MCF 10A (cell line): ENCODE data around the gene ODC1. TPM values are rescaled to one million over a fixed set of nuclear protein-coding genes. Genes with fewer than 3 reads are reported as not detected.

ENCODE experiments used
- BruUV-seq: library from RNA; stranded (reverse); fragments of 400-500 nt; replicated peaks from 2 replicates; lab custom pipeline; 2021; lab: Mats Ljungman, UMichigan
- CTCF ChIA-PET: fragments of 300-600 bp; sonication (Branson Sonifier 250); formaldehyde crosslinking; extraction: SDS; loops from one replicate; lab custom pipeline; 2021; ENCODE audit warnings: antibody characterized with exemption, inconsistent platforms; lab: Yijun Ruan, JAX
- POLR2A ChIA-PET: fragments of 300-600, 350-650 bp; sonication (Branson Sonifier 250); formaldehyde crosslinking; extraction: SDS; loops from one replicate; lab custom pipeline; 2020; ENCODE audit warnings: antibody characterized with exemption, inconsistent platforms; lab: Yijun Ruan, JAX
- DNase-seq: peaks from one replicate; pipeline ENCODE4 v3.0.0-alpha.2; 2018; ENCODE audit not compliant: unreplicated experiment
- H3K27ac Mint-ChIP-seq: one replicate; pipeline ENCODE4 v1.8.0; 2022; ENCODE audit warnings: mild to moderate bottlenecking, low read depth, mixed read lengths; ENCODE audit not compliant: unreplicated experiment
- H3K27me3 Mint-ChIP-seq: one replicate; pipeline ENCODE4 v1.8.0; 2022; ENCODE audit warnings: mixed read lengths; ENCODE audit not compliant: insufficient read depth, unreplicated experiment
- H3K36me3 Mint-ChIP-seq: one replicate; pipeline ENCODE4 v1.8.0; 2022; ENCODE audit warnings: mild to moderate bottlenecking, moderate library complexity, mixed read lengths; ENCODE audit not compliant: insufficient read depth, unreplicated experiment
- H3K4me1 Mint-ChIP-seq: one replicate; pipeline ENCODE4 v1.8.0; 2022; ENCODE audit warnings: mixed read lengths; ENCODE audit not compliant: insufficient read depth, unreplicated experiment
- H3K4me3 Mint-ChIP-seq: one replicate; pipeline ENCODE4 v1.8.0; 2022; ENCODE audit warnings: mild to moderate bottlenecking, moderate library complexity, mixed read lengths; ENCODE audit not compliant: unreplicated experiment
- H3K9me3 Mint-ChIP-seq: one replicate; pipeline ENCODE4 v1.8.0; 2022; ENCODE audit warnings: mixed read lengths; ENCODE audit not compliant: unreplicated experiment
- CTCF ChIP-seq: fragments of 200-600 bp; IDR thresholded peaks from one replicate; pipeline ENCODE4 v1.8.0; 2022; ENCODE audit warnings: antibody characterized with exemption, mild to moderate bottlenecking; ENCODE audit not compliant: unreplicated experiment
- intact Hi-C: fragments of 100-400 bp; cut with micrococcal nuclease; formaldehyde crosslinking; loops from 2 replicates; pipeline ENCODE4 v1.14.1; 2022
- total RNA-seq: library from RNA; stranded (reverse); gene quantifications from 2 replicates; pipeline ENCODE4 v1.2.3, GENCODE V29; 2022

The ODC1 gene
- total RNA-seq, 1 experiment from 2014 or later, result 341 TPM

GRCh38 chr2:10404324-10405143 is 43.6 kb downstream of the ODC1 start:
- DNase-seq, result peak; percentile 74
- no TSS peak for BruUV-seq
- H3K4me1 Mint-ChIP-seq, result peaks cover 53% of the 10 kb centered on the region
- H3K27me3 Mint-ChIP-seq, result no peaks in the 10 kb centered on the region
- POLR2A ChIA-PET, result interaction anchor here (0.6 to 5.8 kb wide), 12 partner anchors 13 to 353 kb away, joined by 3 to 80 read pairs (median 5); partner anchors contain the start of genes HPCAL1 and RRM2
- TF ChIP-seq CTCF, result no peak
- H3K4me3 Mint-ChIP-seq, result peak overlapping the region; percentile 47
- intact Hi-C loops, result loop anchor here (1.0 to 5.0 kb wide), 2 partner anchors 100 to 262 kb away; no protein-coding TSS in a partner anchor
- CTCF ChIA-PET, result interaction anchor here (0.5 to 6.7 kb wide), 7 partner anchors 14 to 450 kb away, joined by 3 to 126 read pairs (median 10); partner anchors contain the start of gene RRM2
- peaks cover 78% of the 10 kb centered on the region for H3K36me3 Mint-ChIP-seq
- no peaks in the 10 kb centered on the region for H3K9me3 Mint-ChIP-seq
- H3K27ac Mint-ChIP-seq, result peak overlapping the region; percentile 94

GRCh38 chr2:10402653-10403215 is 45.4 kb downstream of the ODC1 start:
- intact Hi-C loops, result no loop called here
- peaks cover 39% of the 10 kb centered on the region for H3K4me1 Mint-ChIP-seq

GRCh38 chr2:10402062-10402585 is 46.0 kb downstream of the ODC1 start:
- H3K27ac Mint-ChIP-seq, result peak overlapping the region; percentile 71
- no peaks in the 10 kb centered on the region for H3K9me3 Mint-ChIP-seq
- BruUV-seq, result no TSS peak
- intact Hi-C loops, result no loop called here
- H3K36me3 Mint-ChIP-seq, result peaks cover 74% of the 10 kb centered on the region
- no peak for TF ChIP-seq CTCF
- H3K4me3 Mint-ChIP-seq, result no peak overlapping the region
- CTCF ChIA-PET, result interaction anchor here (1.1 to 1.5 kb wide), 4 partner anchors 12 to 283 kb away, joined by 4 to 5 read pairs (median 4); no protein-coding TSS in a partner anchor
- POLR2A ChIA-PET, result interaction anchor here (5.8 kb wide), 1 partner anchor 11 kb away, joined by 80 read pairs; no protein-coding TSS in a partner anchor
- no peaks in the 10 kb centered on the region for H3K27me3 Mint-ChIP-seq
- peaks cover 33% of the 10 kb centered on the region for H3K4me1 Mint-ChIP-seq
- DNase-seq, result peak; percentile 67

More at GRCh38 chr2:10402653-10403215, 45.4 kb downstream of the ODC1 start:
- no peaks in the 10 kb centered on the region for H3K27me3 Mint-ChIP-seq
- POLR2A ChIA-PET, result interaction anchor here (0.6 to 5.8 kb wide), 2 partner anchors 12 to 94 kb away, joined by 3 to 80 read pairs; no protein-coding TSS in a partner anchor
- peak overlapping the region; percentile 71 for H3K27ac Mint-ChIP-seq
- no peak for DNase-seq
- H3K4me3 Mint-ChIP-seq, result no peak overlapping the region
- CTCF ChIA-PET, result interaction anchor here (0.6 to 1.5 kb wide), 6 partner anchors 12 to 283 kb away, joined by 3 to 5 read pairs (median 4); no protein-coding TSS in a partner anchor
- H3K9me3 Mint-ChIP-seq, result no peaks in the 10 kb centered on the region
- BruUV-seq, result no TSS peak
- no peak for TF ChIP-seq CTCF
- H3K36me3 Mint-ChIP-seq, result peaks cover 72% of the 10 kb centered on the region
